ENCODE results near the gene PNCK.

The PNCK gene

GRCh38 chrX:153685751-153686696 lies 12.4 kb upstream of the PNCK start:
- no peak for TF ChIP-seq REST (IDR thresholded peaks at IDR 0.05; ENCODE audit: low read depth)
- TF ChIP-seq CEBPB (IDR thresholded peaks at IDR 0.05): no peak
- TF ChIP-seq EGR1 (IDR thresholded peaks at IDR 0.05): no peak
- TF ChIP-seq USF1 (IDR thresholded peaks at IDR 0.05): no peak
- no peak for TF ChIP-seq CREB1 (IDR thresholded peaks at IDR 0.05; ENCODE audit: low read depth)
- TF ChIP-seq TAF1 (IDR thresholded peaks at IDR 0.05; ENCODE audit: low read depth): no peak
- TF ChIP-seq YY1 (IDR thresholded peaks at IDR 0.05; ENCODE audit: low read depth): no peak
- no peak for TF ChIP-seq ZBTB7A (IDR thresholded peaks at IDR 0.05; ENCODE audit: low read depth)
- no peak for TF ChIP-seq MAX (IDR thresholded peaks at IDR 0.05)
- TF ChIP-seq RAD21 (IDR thresholded peaks at IDR 0.05; ENCODE audit: low read depth): no peak
- no peak for TF ChIP-seq NFIC (IDR thresholded peaks at IDR 0.05)
- no peak for TF ChIP-seq TCF12 (IDR thresholded peaks at IDR 0.05; ENCODE audit: low read depth)
- no peak for TF ChIP-seq FOXM1 (IDR thresholded peaks at IDR 0.05; ENCODE audit: borderline replicate concordance, low read depth)
- TF ChIP-seq EP300 (IDR thresholded peaks at IDR 0.05; ENCODE audit: borderline replicate concordance): no peak
- TF ChIP-seq TEAD4 (IDR thresholded peaks at IDR 0.05): no peak

- TF ChIP-seq TEAD4 (IDR thresholded peaks at IDR 0.05): no peak
- no peak for TF ChIP-seq MAX (IDR thresholded peaks at IDR 0.05)
- no peak for TF ChIP-seq USF1 (IDR thresholded peaks at IDR 0.05)
- TF ChIP-seq RAD21 (IDR thresholded peaks at IDR 0.05; ENCODE audit: low read depth): no peak
- no peak for TF ChIP-seq CEBPB (IDR thresholded peaks at IDR 0.05)
- no peak for TF ChIP-seq TCF12 (IDR thresholded peaks at IDR 0.05; ENCODE audit: low read depth)
- no peak for TF ChIP-seq CREB1 (IDR thresholded peaks at IDR 0.05; ENCODE audit: low read depth)
- no peak for TF ChIP-seq REST (IDR thresholded peaks at IDR 0.05; ENCODE audit: low read depth)
- TF ChIP-seq TAF1 (IDR thresholded peaks at IDR 0.05; ENCODE audit: low read depth): no peak
- no peak for TF ChIP-seq ZBTB7A (IDR thresholded peaks at IDR 0.05; ENCODE audit: low read depth)
- TF ChIP-seq EP300 (IDR thresholded peaks at IDR 0.05; ENCODE audit: borderline replicate concordance): no peak
- TF ChIP-seq FOXM1 (IDR thresholded peaks at IDR 0.05; ENCODE audit: borderline replicate concordance, low read depth): no peak
- TF ChIP-seq NFIC (IDR thresholded peaks at IDR 0.05): no peak
- TF ChIP-seq EGR1 (IDR thresholded peaks at IDR 0.05): no peak
- no peak for TF ChIP-seq YY1 (IDR thresholded peaks at IDR 0.05; ENCODE audit: low read depth)
These were observed 11.5 kb upstream of the PNCK start for GRCh38 chrX:153685156-153685536.

GRCh38 chrX:153684467-153685155 lies 11.0 kb upstream of the PNCK start:
- TF ChIP-seq TCF12 (IDR thresholded peaks at IDR 0.05; ENCODE audit: low read depth): no peak
- TF ChIP-seq TEAD4 (IDR thresholded peaks at IDR 0.05): no peak
- no peak for TF ChIP-seq ZBTB7A (IDR thresholded peaks at IDR 0.05; ENCODE audit: low read depth)
- no peak for TF ChIP-seq NFIC (IDR thresholded peaks at IDR 0.05)
- TF ChIP-seq EGR1 (IDR thresholded peaks at IDR 0.05): no peak
- no peak for TF ChIP-seq YY1 (IDR thresholded peaks at IDR 0.05; ENCODE audit: low read depth)
- TF ChIP-seq USF1 (IDR thresholded peaks at IDR 0.05): no peak
- TF ChIP-seq CEBPB (IDR thresholded peaks at IDR 0.05): no peak
- no peak for TF ChIP-seq REST (IDR thresholded peaks at IDR 0.05; ENCODE audit: low read depth)
- TF ChIP-seq EP300 (IDR thresholded peaks at IDR 0.05; ENCODE audit: borderline replicate concordance): no peak
- TF ChIP-seq FOXM1 (IDR thresholded peaks at IDR 0.05; ENCODE audit: borderline replicate concordance, low read depth): no peak
